Osteoblast (primary cell): Measurements from ENCODE around the gene LYZL4. TPM values are rescaled to one million over a fixed set of nuclear protein-coding genes. Genes with fewer than 3 reads are reported as not detected.

ENCODE experiments used
- DNase-seq: peaks from one replicate; pipeline ENCODE4 v3.0.0; 2011; ENCODE audit warnings: low spot score, mixed read lengths; ENCODE audit not compliant: insufficient read length; ENCODE audit errors: missing footprints
- H2AFZ ChIP-seq: 2 replicates; pipeline ENCODE4 v1.6.0; 2011; ENCODE audit warnings: mild to moderate bottlenecking, low read length
- H3K27ac ChIP-seq: 2 replicates; pipeline ENCODE4 v1.5.1; 2011; ENCODE audit warnings: mild to moderate bottlenecking, low read depth, low read length, moderate library complexity
- H3K27me3 ChIP-seq: 2 replicates; pipeline ENCODE4 v1.6.0; 2012; ENCODE audit warnings: mild to moderate bottlenecking, control low read depth, inconsistent platforms, low read length, moderate library complexity; ENCODE audit not compliant: insufficient read depth
- H3K36me3 ChIP-seq: 2 replicates; pipeline ENCODE4 v1.5.1; 2011; ENCODE audit warnings: mild to moderate bottlenecking, low read length, control low read depth, moderate library complexity; ENCODE audit not compliant: insufficient read depth
- H3K4me1 ChIP-seq: 2 replicates; pipeline ENCODE4 v1.5.1; 2011; ENCODE audit warnings: mild to moderate bottlenecking, low read length, control low read depth, moderate library complexity; ENCODE audit not compliant: insufficient read depth
- H3K4me2 ChIP-seq: 2 replicates; pipeline ENCODE4 v1.6.0; 2011; ENCODE audit warnings: mild to moderate bottlenecking, low read length; ENCODE audit not compliant: insufficient read depth
- H3K4me3 ChIP-seq: fragments of 200-600 bp; sonication (generic); 3 replicates; pipeline ENCODE4 v1.5.1; 2012; ENCODE audit warnings: mild to moderate bottlenecking, low read length, inconsistent platforms; ENCODE audit not compliant: insufficient read depth
- H3K79me2 ChIP-seq: 2 replicates; pipeline ENCODE4 v1.6.0; 2012; ENCODE audit warnings: mild to moderate bottlenecking, low read length, control low read depth, inconsistent platforms; ENCODE audit not compliant: insufficient read depth
- H3K9me3 ChIP-seq: 2 replicates; pipeline ENCODE4 v1.5.1; 2011; ENCODE audit warnings: low read depth, low read length, control low read depth
- H4K20me1 ChIP-seq: 2 replicates; pipeline ENCODE4 v1.6.0; 2012; ENCODE audit warnings: mild to moderate bottlenecking, low read length, control low read depth; ENCODE audit not compliant: insufficient read depth
- total RNA-seq: library from RNA; depleted of rRNA; stranded (reverse); fragments of >200 nt; gene quantifications from 2 replicates; pipeline ENCODE4 v1.2.3, GENCODE V29; 2012
- TF ChIP-seq, protein P1 (sequence below): IDR thresholded peaks from 2 replicates; pipeline ENCODE4 v1.5.1; 2011; ENCODE audit warnings: mild to moderate bottlenecking, low read depth, low read length, moderate library complexity; ENCODE audit errors: extremely low read depth

The LYZL4 gene
- total RNA-seq, 1 donor, result not detected

DNA sequence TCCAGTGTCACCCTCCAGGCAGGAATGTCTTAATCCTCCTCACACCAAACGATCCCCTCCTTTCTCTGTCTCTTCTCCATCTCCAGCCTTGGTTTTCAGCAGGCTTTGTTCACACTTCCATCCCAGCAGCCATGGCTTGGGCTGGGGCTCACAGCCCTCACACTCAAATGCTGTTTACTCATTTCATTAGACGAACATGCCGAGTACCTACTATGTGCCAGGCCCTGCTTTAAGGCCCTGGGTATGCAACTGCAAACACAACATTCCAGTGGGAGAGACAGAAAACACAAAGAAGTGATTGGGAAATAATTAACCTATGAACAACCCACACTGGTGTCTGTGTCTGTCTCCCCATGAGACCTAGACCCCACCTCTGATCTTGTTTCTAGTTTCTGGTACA, 43.9 kb downstream of the LYZL4 start:
- Histone ChIP-seq H3K36me3 (no peaks in the 10 kb centered on the region), H3K79me2 (no peaks in the 10 kb centered on the region), H3K4me2 (no peak overlapping the region), H3K4me1 (no peaks in the 10 kb centered on the region), H2AFZ (no peak overlapping the region), H3K9me3 (no peaks in the 10 kb centered on the region), H4K20me1 (no peaks in the 10 kb centered on the region), H3K27me3 (no peaks in the 10 kb centered on the region), H3K27ac (no peak overlapping the region), H3K4me3 (no peak overlapping the region)
- TF ChIP-seq, protein P1, sequence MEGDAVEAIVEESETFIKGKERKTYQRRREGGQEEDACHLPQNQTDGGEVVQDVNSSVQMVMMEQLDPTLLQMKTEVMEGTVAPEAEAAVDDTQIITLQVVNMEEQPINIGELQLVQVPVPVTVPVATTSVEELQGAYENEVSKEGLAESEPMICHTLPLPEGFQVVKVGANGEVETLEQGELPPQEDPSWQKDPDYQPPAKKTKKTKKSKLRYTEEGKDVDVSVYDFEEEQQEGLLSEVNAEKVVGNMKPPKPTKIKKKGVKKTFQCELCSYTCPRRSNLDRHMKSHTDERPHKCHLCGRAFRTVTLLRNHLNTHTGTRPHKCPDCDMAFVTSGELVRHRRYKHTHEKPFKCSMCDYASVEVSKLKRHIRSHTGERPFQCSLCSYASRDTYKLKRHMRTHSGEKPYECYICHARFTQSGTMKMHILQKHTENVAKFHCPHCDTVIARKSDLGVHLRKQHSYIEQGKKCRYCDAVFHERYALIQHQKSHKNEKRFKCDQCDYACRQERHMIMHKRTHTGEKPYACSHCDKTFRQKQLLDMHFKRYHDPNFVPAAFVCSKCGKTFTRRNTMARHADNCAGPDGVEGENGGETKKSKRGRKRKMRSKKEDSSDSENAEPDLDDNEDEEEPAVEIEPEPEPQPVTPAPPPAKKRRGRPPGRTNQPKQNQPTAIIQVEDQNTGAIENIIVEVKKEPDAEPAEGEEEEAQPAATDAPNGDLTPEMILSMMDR, result no peak
- no peak for DNase-seq

DNA sequence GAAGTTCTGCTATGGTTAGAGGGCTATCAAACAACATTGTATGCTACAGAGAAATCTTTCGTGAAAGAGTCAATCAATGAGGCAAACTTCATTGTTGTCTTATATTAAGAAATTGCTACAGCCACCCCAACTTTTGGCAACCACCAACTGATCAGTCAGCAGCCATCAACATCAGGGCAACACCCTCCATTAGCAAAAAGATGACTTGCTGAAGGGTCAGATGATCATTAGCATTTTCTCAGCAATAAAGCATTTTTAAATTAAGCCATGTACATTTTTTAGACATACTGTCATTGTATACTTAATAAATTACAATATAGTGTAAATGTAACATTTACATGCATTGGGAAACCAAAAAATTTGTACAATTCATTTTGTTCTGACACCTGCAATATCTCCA, 53.1 kb downstream of the LYZL4 start:
- Histone ChIP-seq H3K27me3 (no peaks in the 10 kb centered on the region), H3K79me2 (no peaks in the 10 kb centered on the region), H3K27ac (no peak overlapping the region), H3K9me3 (no peaks in the 10 kb centered on the region), H4K20me1 (no peaks in the 10 kb centered on the region), H2AFZ (no peak overlapping the region), H3K4me3 (no peak overlapping the region), H3K4me1 (no peaks in the 10 kb centered on the region), H3K36me3 (no peaks in the 10 kb centered on the region), H3K4me2 (no peak overlapping the region)
- TF ChIP-seq, protein P1, result no peak
- DNase-seq, result no peak

DNA sequence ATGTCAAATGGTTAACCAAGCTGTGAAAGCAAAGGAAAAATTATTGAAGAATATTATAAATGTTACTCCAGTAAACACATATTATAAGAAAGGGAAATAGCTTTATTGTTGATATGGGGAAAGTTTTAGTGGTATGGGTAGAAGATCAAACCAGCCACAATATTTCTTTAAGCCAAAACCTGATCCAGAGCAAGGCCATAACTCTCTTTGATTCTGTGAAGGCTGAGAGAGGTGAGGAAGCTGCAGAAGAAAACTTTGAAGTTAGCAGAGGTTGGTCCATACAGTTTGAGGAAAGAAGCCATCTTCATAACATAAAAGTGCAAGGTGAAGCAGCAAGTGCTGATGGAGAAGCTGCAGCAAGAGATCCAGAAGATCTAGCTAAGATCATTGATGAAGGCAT, 54.8 kb downstream of the LYZL4 start:
- Histone ChIP-seq H3K4me1 (peaks cover 4% of the 10 kb centered on the region), H3K36me3 (no peaks in the 10 kb centered on the region), H3K4me2 (no peak overlapping the region), H2AFZ (no peak overlapping the region), H3K27me3 (no peaks in the 10 kb centered on the region), H3K4me3 (no peak overlapping the region), H3K9me3 (no peaks in the 10 kb centered on the region), H4K20me1 (no peaks in the 10 kb centered on the region), H3K79me2 (no peaks in the 10 kb centered on the region), H3K27ac (no peak overlapping the region)
- TF ChIP-seq, protein P1, result no peak
- no peak for DNase-seq

DNA sequence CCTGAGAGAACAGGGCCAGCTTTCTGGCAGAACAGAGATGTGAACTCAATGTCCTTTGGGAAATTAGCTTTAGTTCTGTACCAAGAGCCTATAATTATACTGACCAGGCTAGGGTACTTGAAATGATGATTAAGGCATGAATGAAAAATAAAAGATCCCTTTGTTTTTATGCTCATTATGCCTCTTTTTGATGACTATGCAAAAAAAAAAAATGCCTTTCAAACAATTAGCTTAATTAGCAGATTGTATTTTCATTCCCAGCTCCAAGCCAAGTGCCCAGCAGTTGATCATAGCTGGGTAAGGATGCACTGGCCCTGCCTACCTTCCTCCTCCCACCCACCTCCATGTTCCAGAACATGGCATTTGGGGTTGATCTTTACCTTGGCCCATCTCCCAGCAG, 56.8 kb downstream of the LYZL4 start:
- H4K20me1 ChIP-seq, result no peaks in the 10 kb centered on the region
- H3K4me1 ChIP-seq, result peaks cover 4% of the 10 kb centered on the region
- no peaks in the 10 kb centered on the region for H3K27me3 ChIP-seq
- no peak overlapping the region for H3K27ac ChIP-seq
- H3K36me3 ChIP-seq, result no peaks in the 10 kb centered on the region
- H3K4me3 ChIP-seq, result no peak overlapping the region
- TF ChIP-seq, protein P1, result no peak
- no peak overlapping the region for H3K4me2 ChIP-seq
- no peaks in the 10 kb centered on the region for H3K9me3 ChIP-seq
- no peak for DNase-seq
- no peak overlapping the region for H2AFZ ChIP-seq
- no peaks in the 10 kb centered on the region for H3K79me2 ChIP-seq
